HL-60 (cell line): Measurements from ENCODE around the gene KCNH1.

ENCODE experiments used
- DNase-seq, 2 experiments: peaks; one replicate each; pipeline ENCODE4 v3.0.0-alpha.2; 2010 to 2020; ENCODE audit warnings: low read depth in 1 of 2, low spot score in 1 of 2
- H3K27ac ChIP-seq: fragments of 250-450 bp; sonication (Bioruptor Pico); replicated peaks from 2 replicates; pipeline ENCODE4 v1.5.1; 2020; ENCODE audit warnings: mild to moderate bottlenecking, moderate library complexity
- H3K27me3 ChIP-seq: fragments of 250-450 bp; sonication (Bioruptor Pico); 2 replicates; pipeline ENCODE4 v1.5.1; 2021; ENCODE audit warnings: mild to moderate bottlenecking, moderate library complexity; ENCODE audit not compliant: insufficient read depth, poor library complexity, severe bottlenecking
- H3K4me3 ChIP-seq: replicated peaks from 2 replicates; pipeline ENCODE4 v1.5.1; 2011; ENCODE audit warnings: mild to moderate bottlenecking, control low read depth, low read length; ENCODE audit not compliant: insufficient read depth
- GABPA ChIP-seq: IDR thresholded peaks from 2 replicates; pipeline ENCODE4 v1.6.1; 2012; ENCODE audit warnings: low read depth
- POLR2AphosphoS5 ChIP-seq: IDR thresholded peaks from 2 replicates; pipeline ENCODE4 v1.6.1; 2012; ENCODE audit warnings: low read depth
- SPI1 ChIP-seq: IDR thresholded peaks from 2 replicates; pipeline ENCODE4 v1.6.1; 2012; ENCODE audit warnings: low read depth, mild to moderate bottlenecking, borderline replicate concordance
- TF ChIP-seq, protein P1 (sequence below): IDR thresholded peaks from 2 replicates; pipeline ENCODE4 v1.6.1; 2012; ENCODE audit warnings: low read depth; ENCODE audit not compliant: insufficient replicate concordance
- TF ChIP-seq, protein P2 (sequence below): IDR thresholded peaks from one replicate; pipeline ENCODE4 v1.5.1; 2011; ENCODE audit warnings: low read length, control low read depth, inconsistent platforms; ENCODE audit not compliant: insufficient read depth

KCNH1 gene

GRCh38 chr1:210681158-210681557, 452.8 kb downstream of the KCNH1 start:
- peak in 1 of 2 experiments; percentile 70 for DNase-seq
- Histone ChIP-seq H3K27ac (no peak overlapping the region; the same call in 1 of the 2 replicates), H3K4me3 (no peak overlapping the region), H3K27me3 (no peaks in the 10 kb centered on the region)
- TF ChIP-seq SPI1, result peak; percentile 82
- no peak for TF ChIP-seq GABPA

- Histone ChIP-seq H3K4me3 (no peak overlapping the region), H3K27ac (no peak overlapping the region), H3K27me3 (no peaks in the 10 kb centered on the region)
- TF ChIP-seq SPI1 (no peak), POLR2AphosphoS5 (no peak), GABPA (no peak)
- TF ChIP-seq, protein P1, sequence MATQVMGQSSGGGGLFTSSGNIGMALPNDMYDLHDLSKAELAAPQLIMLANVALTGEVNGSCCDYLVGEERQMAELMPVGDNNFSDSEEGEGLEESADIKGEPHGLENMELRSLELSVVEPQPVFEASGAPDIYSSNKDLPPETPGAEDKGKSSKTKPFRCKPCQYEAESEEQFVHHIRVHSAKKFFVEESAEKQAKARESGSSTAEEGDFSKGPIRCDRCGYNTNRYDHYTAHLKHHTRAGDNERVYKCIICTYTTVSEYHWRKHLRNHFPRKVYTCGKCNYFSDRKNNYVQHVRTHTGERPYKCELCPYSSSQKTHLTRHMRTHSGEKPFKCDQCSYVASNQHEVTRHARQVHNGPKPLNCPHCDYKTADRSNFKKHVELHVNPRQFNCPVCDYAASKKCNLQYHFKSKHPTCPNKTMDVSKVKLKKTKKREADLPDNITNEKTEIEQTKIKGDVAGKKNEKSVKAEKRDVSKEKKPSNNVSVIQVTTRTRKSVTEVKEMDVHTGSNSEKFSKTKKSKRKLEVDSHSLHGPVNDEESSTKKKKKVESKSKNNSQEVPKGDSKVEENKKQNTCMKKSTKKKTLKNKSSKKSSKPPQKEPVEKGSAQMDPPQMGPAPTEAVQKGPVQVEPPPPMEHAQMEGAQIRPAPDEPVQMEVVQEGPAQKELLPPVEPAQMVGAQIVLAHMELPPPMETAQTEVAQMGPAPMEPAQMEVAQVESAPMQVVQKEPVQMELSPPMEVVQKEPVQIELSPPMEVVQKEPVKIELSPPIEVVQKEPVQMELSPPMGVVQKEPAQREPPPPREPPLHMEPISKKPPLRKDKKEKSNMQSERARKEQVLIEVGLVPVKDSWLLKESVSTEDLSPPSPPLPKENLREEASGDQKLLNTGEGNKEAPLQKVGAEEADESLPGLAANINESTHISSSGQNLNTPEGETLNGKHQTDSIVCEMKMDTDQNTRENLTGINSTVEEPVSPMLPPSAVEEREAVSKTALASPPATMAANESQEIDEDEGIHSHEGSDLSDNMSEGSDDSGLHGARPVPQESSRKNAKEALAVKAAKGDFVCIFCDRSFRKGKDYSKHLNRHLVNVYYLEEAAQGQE, result no peak
- TF ChIP-seq, protein P2, sequence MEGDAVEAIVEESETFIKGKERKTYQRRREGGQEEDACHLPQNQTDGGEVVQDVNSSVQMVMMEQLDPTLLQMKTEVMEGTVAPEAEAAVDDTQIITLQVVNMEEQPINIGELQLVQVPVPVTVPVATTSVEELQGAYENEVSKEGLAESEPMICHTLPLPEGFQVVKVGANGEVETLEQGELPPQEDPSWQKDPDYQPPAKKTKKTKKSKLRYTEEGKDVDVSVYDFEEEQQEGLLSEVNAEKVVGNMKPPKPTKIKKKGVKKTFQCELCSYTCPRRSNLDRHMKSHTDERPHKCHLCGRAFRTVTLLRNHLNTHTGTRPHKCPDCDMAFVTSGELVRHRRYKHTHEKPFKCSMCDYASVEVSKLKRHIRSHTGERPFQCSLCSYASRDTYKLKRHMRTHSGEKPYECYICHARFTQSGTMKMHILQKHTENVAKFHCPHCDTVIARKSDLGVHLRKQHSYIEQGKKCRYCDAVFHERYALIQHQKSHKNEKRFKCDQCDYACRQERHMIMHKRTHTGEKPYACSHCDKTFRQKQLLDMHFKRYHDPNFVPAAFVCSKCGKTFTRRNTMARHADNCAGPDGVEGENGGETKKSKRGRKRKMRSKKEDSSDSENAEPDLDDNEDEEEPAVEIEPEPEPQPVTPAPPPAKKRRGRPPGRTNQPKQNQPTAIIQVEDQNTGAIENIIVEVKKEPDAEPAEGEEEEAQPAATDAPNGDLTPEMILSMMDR, result no peak
- no peak for DNase-seq
Measured at GRCh38 chr1:210678306-210678705, 455.6 kb downstream of the KCNH1 start.

- DNase-seq, result no peak
- no peak overlapping the region for H3K4me3 ChIP-seq
- no peak for TF ChIP-seq GABPA
- TF ChIP-seq POLR2AphosphoS5, result no peak
- TF ChIP-seq, protein P1, result no peak
- TF ChIP-seq, protein P2, result no peak
- TF ChIP-seq SPI1, result no peak
- H3K27ac ChIP-seq, result no peak overlapping the region
- H3K27me3 ChIP-seq, result no peaks in the 10 kb centered on the region
Measured at GRCh38 chr1:210677533-210677932, 456.4 kb downstream of the KCNH1 start.

GRCh38 chr1:210676539-210676938, 457.4 kb downstream of the KCNH1 start:
- DNase-seq, result no peak
- TF ChIP-seq GABPA (no peak), SPI1 (no peak), POLR2AphosphoS5 (no peak)
- TF ChIP-seq, protein P1, result no peak

More at GRCh38 chr1:210676539-210676938, 457.4 kb downstream of the KCNH1 start:
- H3K27ac ChIP-seq, result no peak overlapping the region
- H3K4me3 ChIP-seq, result no peak overlapping the region
- no peaks in the 10 kb centered on the region for H3K27me3 ChIP-seq
